Measurements from ENCODE around the gene HAUS8. TPM values are rescaled to one million over a fixed set of nuclear protein-coding genes. Genes with fewer than 3 reads are reported as not detected.
A peak's percentile ranks its signal among the peaks of the same experiment; 100 is the strongest.

The HAUS8 gene
- total and polyA plus RNA-seq, 2 of the 13 experiments (the other 11 are each of a cell fraction or from before 2014, with no cell fraction given), result 7.8 to 17.5 TPM

DNA sequence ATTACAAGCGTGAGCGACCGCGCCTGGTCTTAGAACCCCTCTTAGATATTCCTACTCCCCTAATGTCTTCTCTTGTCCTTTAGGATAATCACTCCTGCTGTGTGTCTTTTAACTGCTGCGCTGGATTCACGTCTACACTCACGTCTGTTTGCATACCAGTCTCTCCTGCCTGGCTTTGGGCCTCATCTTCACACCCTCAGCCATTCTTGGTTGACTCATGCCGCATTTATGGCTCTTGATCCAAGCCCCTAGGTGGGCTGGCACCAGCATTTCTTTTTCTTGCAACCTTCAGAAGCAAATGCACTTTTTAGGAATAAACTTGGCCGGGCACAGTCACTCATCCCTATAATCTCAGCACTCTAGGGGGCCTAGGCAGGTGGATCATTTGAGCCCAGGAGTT lies 23.1 kb upstream of the HAUS8 start (continued):
- TF ChIP-seq SP5 (CRISPR knock-in tag; IDR thresholded peaks at IDR 0.05; ENCODE audit: borderline replicate concordance, low read depth) (no peak), MLLT10 (CRISPR knock-in tag; IDR thresholded peaks at IDR 0.05) (no peak)

DNA sequence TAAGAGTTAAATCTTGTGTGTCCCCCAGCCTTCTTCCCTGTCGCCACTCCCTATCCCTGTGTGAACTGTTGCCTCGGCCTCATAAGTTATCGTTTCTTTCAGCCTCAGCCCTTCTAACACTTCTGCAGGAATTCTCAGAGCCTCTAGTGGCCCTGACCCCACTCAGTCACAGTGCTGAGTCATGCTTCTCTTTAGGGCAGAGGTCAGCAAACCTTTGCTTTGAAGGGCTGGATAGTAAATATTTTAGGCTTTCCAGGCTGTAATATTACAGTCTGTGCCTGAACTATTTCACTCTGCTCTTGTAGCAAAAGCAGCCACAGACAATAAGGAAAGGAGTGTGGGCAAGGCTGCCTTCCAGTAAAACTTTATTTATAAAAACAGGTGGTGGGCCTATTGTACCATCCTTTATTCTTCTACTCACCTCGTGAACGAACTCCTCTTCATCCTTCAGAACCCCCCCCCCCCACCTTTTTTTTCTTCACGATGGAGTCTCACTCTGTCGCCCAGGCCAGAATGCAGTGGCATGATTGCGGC lies 22.4 kb upstream of the HAUS8 start:
- intact Hi-C loops (cut with micrococcal nuclease; ENCODE audit: unreplicated experiment), result loop anchor here (2.0 kb wide), 1 partner anchor 17 kb away; no protein-coding TSS in a partner anchor
- no peaks in the 10 kb centered on the region for H3K27me3 ChIP-seq (ENCODE audit: control insufficient read depth in 1 of 2, insufficient read depth in 2 of 2, low read length in 2 of 2)
- H3K9me3 ChIP-seq (ENCODE audit: low read length), result no peaks in the 10 kb centered on the region
- H2AFZ ChIP-seq (ENCODE audit: low read length), result no peak overlapping the region
- H3K36me3 ChIP-seq (replicated peaks in 1 of 2; ENCODE audit: control insufficient read depth in 1 of 2, insufficient read depth in 2 of 2, low read length in 2 of 2), result peaks cover 4 to 11% of the 10 kb centered on the region in 2 experiments; a peak in 4 of 5 replicates
- FAIRE-seq (peak; percentile 90), DNase-seq (ENCODE audit: low spot score) (peak; percentile 86), ATAC-seq (peak; percentile 87)
- H3K79me2 ChIP-seq (ENCODE audit: insufficient read depth, low read length), result peaks cover 19% of the 10 kb centered on the region
- POLR2A ChIA-PET, result no interaction called here
- no peaks in the 10 kb centered on the region for H4K20me1 ChIP-seq (ENCODE audit: insufficient read depth, low read length)
- H3K4me1 ChIP-seq (ENCODE audit: insufficient read depth, low read length), result peaks cover 42% of the 10 kb centered on the region
- in situ Hi-C loops (cut with HindIII; ENCODE audit: extremely low pct_ligation_motif_present, low pct_unique_long_range_greater_than_20kb), result no loop called here
- no TSS peak for BruUV-seq (replicated peaks)
- CTCF ChIA-PET (ENCODE audit: low intra/inter-chr PET ratio, low total read pairs), result interaction anchor here (0.6 to 1.0 kb wide), 2 partner anchors 18 to 128 kb away, joined by 3 to 4 read pairs; partner anchors contain the start of gene OCEL1
- peak overlapping the region; percentile 85 for H3K27ac ChIP-seq (ENCODE audit: extremely low read length, insufficient read depth, low read length)
- H3K4me2 ChIP-seq (ENCODE audit: low read depth, low read length), result peak overlapping the region; percentile 76
- H3K9ac ChIP-seq (ENCODE audit: insufficient read depth, low read depth, low read length), result peak overlapping the region; percentile 49
- peak overlapping the region in 2 of 3 experiments; percentile 7 to 25; a peak in 3 of 6 replicates for H3K4me3 ChIP-seq (replicated peaks in 1 of 3; ENCODE audit: insufficient read depth in 1 of 3, low read depth in 2 of 3, low read length in 3 of 3)
- WGBS (ENCODE audit: low lambda C conversion rate), result 11% methylated on average over 8 of the region's 8 CpGs
- TF ChIP-seq, protein P1, sequence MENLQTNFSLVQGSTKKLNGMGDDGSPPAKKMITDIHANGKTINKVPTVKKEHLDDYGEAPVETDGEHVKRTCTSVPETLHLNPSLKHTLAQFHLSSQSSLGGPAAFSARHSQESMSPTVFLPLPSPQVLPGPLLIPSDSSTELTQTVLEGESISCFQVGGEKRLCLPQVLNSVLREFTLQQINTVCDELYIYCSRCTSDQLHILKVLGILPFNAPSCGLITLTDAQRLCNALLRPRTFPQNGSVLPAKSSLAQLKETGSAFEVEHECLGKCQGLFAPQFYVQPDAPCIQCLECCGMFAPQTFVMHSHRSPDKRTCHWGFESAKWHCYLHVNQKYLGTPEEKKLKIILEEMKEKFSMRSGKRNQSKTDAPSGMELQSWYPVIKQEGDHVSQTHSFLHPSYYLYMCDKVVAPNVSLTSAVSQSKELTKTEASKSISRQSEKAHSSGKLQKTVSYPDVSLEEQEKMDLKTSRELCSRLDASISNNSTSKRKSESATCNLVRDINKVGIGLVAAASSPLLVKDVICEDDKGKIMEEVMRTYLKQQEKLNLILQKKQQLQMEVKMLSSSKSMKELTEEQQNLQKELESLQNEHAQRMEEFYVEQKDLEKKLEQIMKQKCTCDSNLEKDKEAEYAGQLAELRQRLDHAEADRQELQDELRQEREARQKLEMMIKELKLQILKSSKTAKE (CRISPR knock-in tag; IDR thresholded peaks at IDR 0.05; ENCODE audit: borderline replicate concordance), result peak; percentile 38; the same call in 1 of the 2 replicates
- TF ChIP-seq, protein P2, sequence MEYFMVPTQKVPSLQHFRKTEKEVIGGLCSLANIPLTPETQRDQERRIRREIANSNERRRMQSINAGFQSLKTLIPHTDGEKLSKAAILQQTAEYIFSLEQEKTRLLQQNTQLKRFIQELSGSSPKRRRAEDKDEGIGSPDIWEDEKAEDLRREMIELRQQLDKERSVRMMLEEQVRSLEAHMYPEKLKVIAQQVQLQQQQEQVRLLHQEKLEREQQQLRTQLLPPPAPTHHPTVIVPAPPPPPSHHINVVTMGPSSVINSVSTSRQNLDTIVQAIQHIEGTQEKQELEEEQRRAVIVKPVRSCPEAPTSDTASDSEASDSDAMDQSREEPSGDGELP (IDR thresholded peaks at IDR 0.05; ENCODE audit: borderline replicate concordance, low read depth), result peak; percentile 21; the same call in 1 of the 2 replicates
- TF ChIP-seq RARA (CRISPR knock-in tag; IDR thresholded peaks at IDR 0.05), result peak; percentile 93
- 0 out of 2 replicates have a peak, but pooled peaks have one; percentile 9 for TF ChIP-seq RAD21 (CRISPR knock-in tag; IDR thresholded peaks at IDR 0.05)
- TF ChIP-seq, protein P3, sequence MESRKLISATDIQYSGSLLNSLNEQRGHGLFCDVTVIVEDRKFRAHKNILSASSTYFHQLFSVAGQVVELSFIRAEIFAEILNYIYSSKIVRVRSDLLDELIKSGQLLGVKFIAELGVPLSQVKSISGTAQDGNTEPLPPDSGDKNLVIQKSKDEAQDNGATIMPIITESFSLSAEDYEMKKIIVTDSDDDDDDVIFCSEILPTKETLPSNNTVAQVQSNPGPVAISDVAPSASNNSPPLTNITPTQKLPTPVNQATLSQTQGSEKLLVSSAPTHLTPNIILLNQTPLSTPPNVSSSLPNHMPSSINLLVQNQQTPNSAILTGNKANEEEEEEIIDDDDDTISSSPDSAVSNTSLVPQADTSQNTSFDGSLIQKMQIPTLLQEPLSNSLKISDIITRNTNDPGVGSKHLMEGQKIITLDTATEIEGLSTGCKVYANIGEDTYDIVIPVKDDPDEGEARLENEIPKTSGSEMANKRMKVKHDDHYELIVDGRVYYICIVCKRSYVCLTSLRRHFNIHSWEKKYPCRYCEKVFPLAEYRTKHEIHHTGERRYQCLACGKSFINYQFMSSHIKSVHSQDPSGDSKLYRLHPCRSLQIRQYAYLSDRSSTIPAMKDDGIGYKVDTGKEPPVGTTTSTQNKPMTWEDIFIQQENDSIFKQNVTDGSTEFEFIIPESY (CRISPR knock-in tag; IDR thresholded peaks at IDR 0.05), result peak; percentile 75
- TF ChIP-seq ZNF792 (CRISPR knock-in tag; IDR thresholded peaks at IDR 0.05), result peak; percentile 39; the same call in 1 of the 2 replicates
- peak; percentile 77; the same call in 1 of the 2 replicates for TF ChIP-seq HNF4G (IDR thresholded peaks at IDR 0.05; ENCODE audit: borderline replicate concordance, low read depth, low read length)
- no peak for TF ChIP-seq HNF4G (CRISPR knock-in tag; IDR thresholded peaks at IDR 0.05; ENCODE audit: borderline replicate concordance, low read depth)
- no peak for TF ChIP-seq GZF1 (CRISPR knock-in tag; IDR thresholded peaks at IDR 0.05)
- TF ChIP-seq, protein P4, sequence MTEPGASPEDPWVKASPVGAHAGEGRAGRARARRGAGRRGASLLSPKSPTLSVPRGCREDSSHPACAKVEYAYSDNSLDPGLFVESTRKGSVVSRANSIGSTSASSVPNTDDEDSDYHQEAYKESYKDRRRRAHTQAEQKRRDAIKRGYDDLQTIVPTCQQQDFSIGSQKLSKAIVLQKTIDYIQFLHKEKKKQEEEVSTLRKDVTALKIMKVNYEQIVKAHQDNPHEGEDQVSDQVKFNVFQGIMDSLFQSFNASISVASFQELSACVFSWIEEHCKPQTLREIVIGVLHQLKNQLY (CRISPR knock-in tag; IDR thresholded peaks at IDR 0.05), result no peak
- TF ChIP-seq SAP130 (CRISPR knock-in tag; IDR thresholded peaks at IDR 0.05; ENCODE audit: low read depth), result peak; percentile 92
- peak; percentile 63; the same call in 1 of the 2 replicates for TF ChIP-seq GFI1 (CRISPR knock-in tag; IDR thresholded peaks at IDR 0.05; ENCODE audit: borderline replicate concordance)
- TF ChIP-seq ZKSCAN5 (CRISPR knock-in tag; IDR thresholded peaks at IDR 0.05), result no peak
- peak; percentile 59 for TF ChIP-seq FOXA3 (CRISPR knock-in tag; IDR thresholded peaks at IDR 0.05)
- TF ChIP-seq KAT7 (CRISPR knock-in tag; IDR thresholded peaks at IDR 0.05; ENCODE audit: borderline replicate concordance), result 0 out of 2 replicates have a peak, but pooled peaks have one; percentile 31
- 0 out of 2 replicates have a peak, but pooled peaks have one; percentile 31 for TF ChIP-seq HOXA3 (CRISPR knock-in tag; IDR thresholded peaks at IDR 0.05)

Measured in HepG2 (cell line).